HG02884 (cell line): ENCODE data around the gene SMC3.
"Not testable (repeated sequence)": the region's sequence is repeated elsewhere in the genome, so short reads cannot be mapped to it uniquely, and the experiment has no call there.

Experiments
- ATAC-seq: cut with Tn5 transposase; IDR thresholded peaks from one replicate; pipeline ENCODE4 v1.9.1; 2021; ENCODE audit warnings: mild to moderate bottlenecking, moderate library complexity; ENCODE audit not compliant: unreplicated experiment

Gene SMC3

GRCh38 chr10:110576220-110576619 lies 8.7 kb downstream of the SMC3 start:
- no peak for ATAC-seq

GRCh38 chr10:110577056-110577455 lies 9.6 kb downstream of the SMC3 start:
- ATAC-seq: no peak

- ATAC-seq: no peak
These were observed 16.5 kb downstream of the SMC3 start for GRCh38 chr10:110584006-110584405.

- no peak for ATAC-seq
These were observed 24.3 kb downstream of the SMC3 start for GRCh38 chr10:110591760-110592159.

- ATAC-seq: no peak
These were observed 30.0 kb downstream of the SMC3 start for GRCh38 chr10:110597476-110597875.

GRCh38 chr10:110600487-110601101 lies 33.1 kb downstream of the SMC3 start:
- ATAC-seq: peak; percentile 57

GRCh38 chr10:110601581-110601980 lies 34.1 kb downstream of the SMC3 start:
- no peak for ATAC-seq

GRCh38 chr10:110608087-110608486 lies 40.6 kb downstream of the SMC3 start:
- ATAC-seq: no peak

GRCh38 chr10:110609605-110610004 lies 42.1 kb downstream of the SMC3 start:
- no peak for ATAC-seq

- peak; percentile 29 for ATAC-seq
These were observed 42.8 kb downstream of the SMC3 start for GRCh38 chr10:110610308-110610774.

GRCh38 chr10:110610781-110611180 lies 43.3 kb downstream of the SMC3 start:
- not testable (repeated sequence) for ATAC-seq

- no peak for ATAC-seq
These were observed 44.6 kb downstream of the SMC3 start for GRCh38 chr10:110612087-110612486.

- ATAC-seq: no peak
These were observed 45.1 kb downstream of the SMC3 start for GRCh38 chr10:110612629-110613028.

GRCh38 chr10:110613341-110613995 lies 46.0 kb downstream of the SMC3 start:
- peak; percentile 27 for ATAC-seq

GRCh38 chr10:110613996-110614495 lies 46.6 kb downstream of the SMC3 start:
- ATAC-seq: peak; percentile 59

GRCh38 chr10:110615057-110615747 lies 47.7 kb downstream of the SMC3 start:
- no peak for ATAC-seq

- ATAC-seq: no peak
These were observed 49.1 kb downstream of the SMC3 start for GRCh38 chr10:110616493-110617033.

GRCh38 chr10:110617425-110618229 lies 50.1 kb downstream of the SMC3 start:
- no peak for ATAC-seq

- no peak for ATAC-seq
These were observed 50.7 kb downstream of the SMC3 start for GRCh38 chr10:110618230-110618610.

- no peak for ATAC-seq
These were observed 52.3 kb downstream of the SMC3 start for GRCh38 chr10:110619514-110620397.
